HepG2 (cell line): ENCODE results near the gene LRPPRC. TPM values are rescaled to one million over a fixed set of nuclear protein-coding genes. Genes with fewer than 3 reads are reported as not detected.

Experiments used
- CEBPB ChIP-seq: IDR thresholded peaks from 2 replicates; pipeline ENCODE4 v1.6.1; 2011; ENCODE audit warnings: low read depth, low read length, improper control_type of control experiment, borderline replicate concordance
- GPN1 ChIP-seq: sonication (generic); formaldehyde crosslinking; IDR thresholded peaks from 2 replicates; pipeline ENCODE4 v1.5.1; 2020; ENCODE audit warnings: missing genetic modification reagents, borderline replicate concordance
- KAT2B ChIP-seq: fragments of 150-350 bp; IDR thresholded peaks from 2 replicates; pipeline ENCODE4 v1.6.1; 2014; ENCODE audit warnings: low read depth, low read length, borderline replicate concordance
- MED1 ChIP-seq: sonication (generic); formaldehyde crosslinking; IDR thresholded peaks from 2 replicates; pipeline ENCODE4 v1.4.0; 2020; ENCODE audit warnings: missing genetic modification reagents
- NR2F6 ChIP-seq, 2 experiments: IDR thresholded peaks; 2 replicates each; pipeline ENCODE4 v1.6.1; 2016; ENCODE audit warnings: antibody characterized with exemption in 1 of 2, mild to moderate bottlenecking in 1 of 2
- RXRA ChIP-seq: sonication (generic); formaldehyde crosslinking; IDR thresholded peaks from 2 replicates; pipeline ENCODE4 v1.5.1; 2020; ENCODE audit warnings: missing genetic modification reagents
- SIN3B ChIP-seq: fragments of 150-350 bp; IDR thresholded peaks from 2 replicates; pipeline ENCODE4 v1.6.1; 2014; ENCODE audit warnings: low read length
- SRSF1 ChIP-seq: fragments of 200-400 bp; formaldehyde crosslinking; optimal IDR thresholded peaks from 2 replicates; pipeline ENCODE3; 2017; ENCODE audit warnings: mild to moderate bottlenecking, low read depth, low read length, moderate library complexity
- TAF15 ChIP-seq: fragments of 200-400 bp; formaldehyde crosslinking; IDR thresholded peaks from one replicate; pipeline ENCODE4 v1.6.1; 2018; ENCODE audit warnings: mild to moderate bottlenecking, low read depth, low read length; ENCODE audit not compliant: poor library complexity, severe bottlenecking
- ZFP62 ChIP-seq: sonication (generic); formaldehyde crosslinking; IDR thresholded peaks from 2 replicates; pipeline ENCODE4 v1.4.0; 2020; ENCODE audit warnings: missing genetic modification reagents
- ZMAT3 ChIP-seq: sonication (generic); formaldehyde crosslinking; conservative IDR thresholded peaks from 2 replicates; pipeline ENCODE4 v1.7.0; 2021; ENCODE audit warnings: missing genetic modification reagents
- ZMYM4 ChIP-seq: sonication (generic); formaldehyde crosslinking; IDR thresholded peaks from 2 replicates; pipeline ENCODE4 v1.8.1; 2023; ENCODE audit warnings: mild to moderate bottlenecking, missing genetic modification reagents
- ZNF747 ChIP-seq: sonication (generic); formaldehyde crosslinking; IDR thresholded peaks from 2 replicates; pipeline ENCODE4 v1.8.1; 2023; ENCODE audit warnings: missing genetic modification reagents, mild to moderate bottlenecking, borderline replicate concordance
- ZNF749 ChIP-seq: sonication (generic); formaldehyde crosslinking; IDR thresholded peaks from 2 replicates; pipeline ENCODE4 v1.8.0; 2022; ENCODE audit warnings: mild to moderate bottlenecking, missing genetic modification reagents, moderate library complexity, borderline replicate concordance
- ZNF883 ChIP-seq: sonication (generic); formaldehyde crosslinking; IDR thresholded peaks from 2 replicates; pipeline ENCODE4 v1.5.1; 2020; ENCODE audit warnings: mild to moderate bottlenecking, missing genetic modification reagents; ENCODE audit errors: not compliant biosample characterization
- polyA plus RNA-seq, 8 experiments: library from polyadenylated mRNA; depleted of rRNA in 3 of 8; stranded (reverse) in 7 of 8; unstranded in 1 of 8; fragments of >200 nt; fragmentation: Illumina TruSeq in 4 of 8; extraction: Trizol in 4 of 8; gene quantifications; 2 replicates each; pipeline versions ENCODE4 v1.2.1 to v1.2.3, GENCODE V29; 2011 to 2016; ENCODE audit warnings: low read depth in 4 of 8, missing spikeins in 1 of 8, mixed read lengths in 1 of 8; ENCODE audit not compliant: insufficient read depth in 1 of 8
- total RNA-seq, 5 experiments: library from RNA; depleted of rRNA; stranded (reverse); fragments of >200 nt; fragmentation: Illumina TruSeq; extraction: Trizol; gene quantifications; 2 replicates each; pipeline ENCODE4 v1.2.3, GENCODE V29; 2016; ENCODE audit warnings: low read depth in 1 of 5
- TF ChIP-seq, protein P1 (sequence below): sonication (generic); formaldehyde crosslinking; IDR thresholded peaks from 2 replicates; pipeline ENCODE4 v1.5.1; 2020; ENCODE audit warnings: missing genetic modification reagents, mild to moderate bottlenecking, borderline replicate concordance
- TF ChIP-seq, protein P2 (sequence below): sonication (generic); formaldehyde crosslinking; IDR thresholded peaks from 2 replicates; pipeline ENCODE4 v1.4.0; 2020; ENCODE audit warnings: missing genetic modification reagents
- TF ChIP-seq, protein P3 (sequence below): sonication (generic); formaldehyde crosslinking; IDR thresholded peaks from 2 replicates; pipeline ENCODE4 v1.5.0; 2020; ENCODE audit warnings: missing genetic modification reagents
- TF ChIP-seq, protein P4 (sequence below): sonication (generic); formaldehyde crosslinking; IDR thresholded peaks from one replicate; pipeline ENCODE4 v1.5.1; 2020; ENCODE audit warnings: mild to moderate bottlenecking, missing genetic modification reagents; ENCODE audit errors: not compliant biosample characterization

LRPPRC gene
- total and polyA plus RNA-seq, 2 of the 13 experiments (the other 11 are each of a cell fraction or from before 2014, with no cell fraction given) = 117 to 167 TPM

DNA sequence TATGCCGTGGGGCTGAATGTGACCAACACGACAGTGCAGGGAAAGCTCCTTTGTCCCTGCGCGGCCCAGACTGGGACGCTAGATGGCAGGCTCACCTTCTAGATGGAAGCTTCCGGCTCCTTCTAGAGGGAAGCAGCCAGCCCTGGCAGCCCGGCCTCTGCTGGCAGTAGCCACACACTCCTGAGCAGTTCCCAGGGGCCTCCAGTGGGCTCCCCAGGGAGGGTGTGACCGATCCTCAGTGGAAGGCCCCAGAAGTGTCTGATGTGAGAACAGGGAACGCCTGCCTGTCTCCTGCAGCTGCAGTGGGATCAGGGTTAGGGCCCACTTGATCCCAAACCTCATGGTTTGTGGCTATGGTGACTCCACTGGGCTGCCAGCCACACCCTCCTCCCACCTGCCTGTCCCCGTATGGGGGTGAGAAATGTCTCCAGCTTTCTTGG is 48.5 kb upstream of the LRPPRC start (continued):
- TF ChIP-seq NR2F6 (IDR thresholded peaks at IDR 0.05) = no peak
- peak; percentile 52; the same call in 1 of the 2 replicates for TF ChIP-seq NR2F6 (CRISPR knock-in tag; IDR thresholded peaks at IDR 0.05)
- peak; percentile 69 for TF ChIP-seq ZMYM4 (CRISPR knock-in tag)
- 0 out of 2 replicates have a peak, but pooled peaks have one; percentile 20 for TF ChIP-seq MED1 (CRISPR knock-in tag)
- no peak for TF ChIP-seq ZFP62 (CRISPR knock-in tag)
- 0 out of 2 replicates have a peak, but pooled peaks have one; percentile 43 for TF ChIP-seq SIN3B
- TF ChIP-seq, protein P1, sequence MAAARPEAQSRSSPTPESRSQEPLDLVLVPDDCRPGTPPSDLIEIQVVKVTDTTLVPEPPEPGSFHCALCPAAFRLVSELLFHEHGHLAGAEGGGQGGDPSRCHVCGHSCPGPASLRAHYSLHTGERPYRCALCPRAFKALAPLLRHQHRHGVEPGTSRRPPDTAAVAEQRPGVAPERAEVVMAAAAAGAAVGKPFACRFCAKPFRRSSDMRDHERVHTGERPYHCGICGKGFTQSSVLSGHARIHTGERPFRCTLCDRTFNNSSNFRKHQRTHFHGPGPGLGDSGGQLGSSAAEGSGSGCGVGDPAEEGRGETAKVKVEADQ (CRISPR knock-in tag) = no peak
- TF ChIP-seq, protein P2, sequence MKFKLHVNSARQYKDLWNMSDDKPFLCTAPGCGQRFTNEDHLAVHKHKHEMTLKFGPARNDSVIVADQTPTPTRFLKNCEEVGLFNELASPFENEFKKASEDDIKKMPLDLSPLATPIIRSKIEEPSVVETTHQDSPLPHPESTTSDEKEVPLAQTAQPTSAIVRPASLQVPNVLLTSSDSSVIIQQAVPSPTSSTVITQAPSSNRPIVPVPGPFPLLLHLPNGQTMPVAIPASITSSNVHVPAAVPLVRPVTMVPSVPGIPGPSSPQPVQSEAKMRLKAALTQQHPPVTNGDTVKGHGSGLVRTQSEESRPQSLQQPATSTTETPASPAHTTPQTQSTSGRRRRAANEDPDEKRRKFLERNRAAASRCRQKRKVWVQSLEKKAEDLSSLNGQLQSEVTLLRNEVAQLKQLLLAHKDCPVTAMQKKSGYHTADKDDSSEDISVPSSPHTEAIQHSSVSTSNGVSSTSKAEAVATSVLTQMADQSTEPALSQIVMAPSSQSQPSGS = peak; percentile 67
- TF ChIP-seq ZNF749 (CRISPR knock-in tag) = no peak
- no peak for TF ChIP-seq TAF15
- TF ChIP-seq, protein P3, sequence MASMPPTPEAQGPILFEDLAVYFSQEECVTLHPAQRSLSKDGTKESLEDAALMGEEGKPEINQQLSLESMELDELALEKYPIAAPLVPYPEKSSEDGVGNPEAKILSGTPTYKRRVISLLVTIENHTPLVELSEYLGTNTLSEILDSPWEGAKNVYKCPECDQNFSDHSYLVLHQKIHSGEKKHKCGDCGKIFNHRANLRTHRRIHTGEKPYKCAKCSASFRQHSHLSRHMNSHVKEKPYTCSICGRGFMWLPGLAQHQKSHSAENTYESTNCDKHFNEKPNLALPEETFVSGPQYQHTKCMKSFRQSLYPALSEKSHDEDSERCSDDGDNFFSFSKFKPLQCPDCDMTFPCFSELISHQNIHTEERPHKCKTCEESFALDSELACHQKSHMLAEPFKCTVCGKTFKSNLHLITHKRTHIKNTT (CRISPR knock-in tag) = no peak
- no peak for TF ChIP-seq SRSF1
- no peak for TF ChIP-seq ZNF747 (CRISPR knock-in tag)
- no peak for TF ChIP-seq ZMAT3 (CRISPR knock-in tag)
- TF ChIP-seq RXRA (CRISPR knock-in tag) = peak; percentile 57; the same call in 1 of the 2 replicates
- TF ChIP-seq CEBPB = no peak
- no peak for TF ChIP-seq KAT2B
- TF ChIP-seq, protein P4, sequence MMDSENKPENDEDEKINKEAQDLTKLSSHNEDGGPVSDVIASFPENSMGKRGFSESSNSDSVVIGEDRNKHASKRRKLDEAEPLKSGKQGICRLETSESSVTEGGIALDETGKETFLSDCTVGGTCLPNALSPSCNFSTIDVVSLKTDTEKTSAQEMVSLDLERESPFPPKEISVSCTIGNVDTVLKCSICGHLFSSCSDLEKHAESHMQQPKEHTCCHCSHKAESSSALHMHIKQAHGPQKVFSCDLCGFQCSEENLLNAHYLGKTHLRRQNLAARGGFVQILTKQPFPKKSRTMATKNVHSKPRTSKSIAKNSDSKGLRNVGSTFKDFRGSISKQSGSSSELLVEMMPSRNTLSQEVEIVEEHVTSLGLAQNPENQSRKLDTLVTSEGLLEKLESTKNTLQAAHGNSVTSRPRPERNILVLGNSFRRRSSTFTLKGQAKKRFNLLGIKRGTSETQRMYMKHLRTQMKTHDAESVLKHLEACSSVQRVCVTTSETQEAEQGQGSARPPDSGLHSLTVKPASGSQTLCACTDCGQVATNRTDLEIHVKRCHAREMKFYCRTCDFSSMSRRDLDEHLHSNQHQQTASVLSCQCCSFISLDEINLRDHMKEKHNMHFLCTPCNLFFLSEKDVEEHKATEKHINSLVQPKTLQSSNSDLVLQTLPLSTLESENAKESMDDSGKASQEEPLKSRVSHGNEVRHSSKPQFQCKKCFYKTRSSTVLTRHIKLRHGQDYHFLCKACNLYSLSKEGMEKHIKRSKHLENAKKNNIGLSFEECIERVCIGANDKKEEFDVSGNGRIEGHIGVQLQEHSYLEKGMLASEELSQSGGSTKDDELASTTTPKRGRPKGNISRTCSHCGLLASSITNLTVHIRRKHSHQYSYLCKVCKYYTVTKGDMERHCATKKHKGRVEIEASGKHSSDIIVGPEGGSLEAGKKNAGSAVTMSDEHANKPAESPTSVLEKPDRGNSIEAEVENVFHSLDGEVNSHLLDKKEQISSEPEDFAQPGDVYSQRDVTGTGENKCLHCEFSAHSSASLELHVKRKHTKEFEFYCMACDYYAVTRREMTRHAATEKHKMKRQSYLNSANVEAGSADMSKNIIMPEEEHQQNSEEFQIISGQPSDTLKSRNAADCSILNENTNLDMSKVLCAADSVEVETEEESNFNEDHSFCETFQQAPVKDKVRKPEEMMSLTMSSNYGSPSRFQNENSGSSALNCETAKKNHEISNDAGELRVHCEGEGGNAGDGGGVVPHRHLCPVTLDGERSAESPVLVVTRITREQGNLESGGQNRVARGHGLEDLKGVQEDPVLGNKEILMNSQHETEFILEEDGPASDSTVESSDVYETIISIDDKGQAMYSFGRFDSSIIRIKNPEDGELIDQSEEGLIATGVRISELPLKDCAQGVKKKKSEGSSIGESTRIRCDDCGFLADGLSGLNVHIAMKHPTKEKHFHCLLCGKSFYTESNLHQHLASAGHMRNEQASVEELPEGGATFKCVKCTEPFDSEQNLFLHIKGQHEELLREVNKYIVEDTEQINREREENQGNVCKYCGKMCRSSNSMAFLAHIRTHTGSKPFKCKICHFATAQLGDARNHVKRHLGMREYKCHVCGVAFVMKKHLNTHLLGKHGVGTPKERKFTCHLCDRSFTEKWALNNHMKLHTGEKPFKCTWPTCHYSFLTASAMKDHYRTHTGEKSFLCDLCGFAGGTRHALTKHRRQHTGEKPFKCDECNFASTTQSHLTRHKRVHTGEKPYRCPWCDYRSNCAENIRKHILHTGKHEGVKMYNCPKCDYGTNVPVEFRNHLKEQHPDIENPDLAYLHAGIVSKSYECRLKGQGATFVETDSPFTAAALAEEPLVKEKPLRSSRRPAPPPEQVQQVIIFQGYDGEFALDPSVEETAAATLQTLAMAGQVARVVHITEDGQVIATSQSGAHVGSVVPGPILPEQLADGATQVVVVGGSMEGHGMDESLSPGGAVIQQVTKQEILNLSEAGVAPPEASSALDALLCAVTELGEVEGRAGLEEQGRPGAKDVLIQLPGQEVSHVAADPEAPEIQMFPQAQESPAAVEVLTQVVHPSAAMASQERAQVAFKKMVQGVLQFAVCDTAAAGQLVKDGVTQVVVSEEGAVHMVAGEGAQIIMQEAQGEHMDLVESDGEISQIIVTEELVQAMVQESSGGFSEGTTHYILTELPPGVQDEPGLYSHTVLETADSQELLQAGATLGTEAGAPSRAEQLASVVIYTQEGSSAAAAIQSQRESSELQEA (CRISPR knock-in tag) = no peak
- no peak for TF ChIP-seq GPN1
- TF ChIP-seq ZNF883 = peak; percentile 67
